Measurements from ENCODE around the gene RAP1GAP2.

The RAP1GAP2 gene

GRCh38 chr17:2911035-2911754 lies 115.0 kb downstream of the RAP1GAP2 start:
- DNase-seq (ENCODE audit: low read depth, low spot score) = no peak

- DNase-seq (ENCODE audit: low read depth, low spot score) = no peak
Observed at GRCh38 chr17:2911755-2912111, 115.5 kb downstream of the RAP1GAP2 start.

GRCh38 chr17:2912754-2913153 lies 116.5 kb downstream of the RAP1GAP2 start:
- no peak for DNase-seq (ENCODE audit: low read depth, low spot score)

GRCh38 chr17:2916461-2916860 lies 120.2 kb downstream of the RAP1GAP2 start:
- no peak for DNase-seq (ENCODE audit: low read depth, low spot score)

- DNase-seq (ENCODE audit: low read depth, low spot score) = no peak
Observed at GRCh38 chr17:2921443-2921842, 125.2 kb downstream of the RAP1GAP2 start.

- DNase-seq (ENCODE audit: low read depth, low spot score) = no peak
Observed at GRCh38 chr17:2924211-2924610, 128.0 kb downstream of the RAP1GAP2 start.

- DNase-seq (ENCODE audit: low read depth, low spot score) = no peak
Observed at GRCh38 chr17:2925011-2925410, 128.8 kb downstream of the RAP1GAP2 start.

GRCh38 chr17:2926019-2926650 lies 129.9 kb downstream of the RAP1GAP2 start:
- no peak for DNase-seq (ENCODE audit: low read depth, low spot score)

GRCh38 chr17:2928294-2928890 lies 132.2 kb downstream of the RAP1GAP2 start:
- no peak for DNase-seq (ENCODE audit: low read depth, low spot score)

GRCh38 chr17:2929881-2930533 lies 133.8 kb downstream of the RAP1GAP2 start:
- DNase-seq (ENCODE audit: low read depth, low spot score) = no peak

- no peak for DNase-seq (ENCODE audit: low read depth, low spot score)
Observed at GRCh38 chr17:2931876-2932275, 135.6 kb downstream of the RAP1GAP2 start.

- DNase-seq (ENCODE audit: low read depth, low spot score) = no peak
Observed at GRCh38 chr17:2932946-2933345, 136.7 kb downstream of the RAP1GAP2 start.

- DNase-seq (ENCODE audit: low read depth, low spot score) = no peak
Observed at GRCh38 chr17:2933606-2934005, 137.4 kb downstream of the RAP1GAP2 start.

- DNase-seq (ENCODE audit: low read depth, low spot score) = no peak
Observed at GRCh38 chr17:2935632-2936031, 139.4 kb downstream of the RAP1GAP2 start.

- no peak for DNase-seq (ENCODE audit: low read depth, low spot score)
Observed at GRCh38 chr17:2936351-2936750, 140.1 kb downstream of the RAP1GAP2 start.

- DNase-seq (ENCODE audit: low read depth, low spot score) = no peak
Observed at GRCh38 chr17:2936771-2937321, 140.6 kb downstream of the RAP1GAP2 start.

GRCh38 chr17:2937331-2938003 lies 141.2 kb downstream of the RAP1GAP2 start:
- DNase-seq (ENCODE audit: low read depth, low spot score) = no peak

GRCh38 chr17:2939714-2940351 lies 143.6 kb downstream of the RAP1GAP2 start:
- DNase-seq (ENCODE audit: low read depth, low spot score) = no peak

GRCh38 chr17:2940352-2940751 lies 144.1 kb downstream of the RAP1GAP2 start:
- DNase-seq (ENCODE audit: low read depth, low spot score) = no peak

- no peak for DNase-seq (ENCODE audit: low read depth, low spot score)
Observed at GRCh38 chr17:2943981-2944380, 147.7 kb downstream of the RAP1GAP2 start.

GRCh38 chr17:2945299-2945698 lies 149.1 kb downstream of the RAP1GAP2 start:
- no peak for DNase-seq (ENCODE audit: low read depth, low spot score)
